GM18502 (cell line): ENCODE results near the gene MAP3K19.

Experiments
- ATAC-seq: cut with Tn5 transposase; IDR thresholded peaks from one replicate; pipeline ENCODE4 v1.9.1; 2021; ENCODE audit warnings: mild to moderate bottlenecking; ENCODE audit not compliant: unreplicated experiment, poor library complexity

MAP3K19 gene

DNA sequence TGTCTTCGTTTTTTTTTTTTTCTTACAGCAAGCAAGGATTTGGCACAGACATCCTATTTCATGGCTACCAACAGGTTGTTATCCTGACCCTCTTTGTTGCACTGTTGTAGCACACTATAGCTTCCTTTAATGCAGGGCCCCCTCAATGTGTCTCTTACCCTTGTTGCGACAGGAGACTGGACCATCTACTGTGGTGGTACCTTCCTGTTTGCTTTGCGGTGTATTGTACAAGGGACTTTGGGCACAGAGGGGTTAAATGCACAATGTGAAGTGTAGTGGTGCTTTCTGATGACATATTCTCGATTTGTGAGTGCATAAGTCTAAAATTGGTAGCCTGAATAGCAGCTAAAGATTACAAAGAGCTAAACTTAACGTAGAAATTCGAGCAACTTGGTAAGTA, 101.2 kb downstream of the MAP3K19 start:
- ATAC-seq = no peak

- no peak for ATAC-seq
Measured at GRCh38 chr2:134944975-134945374, 102.3 kb downstream of the MAP3K19 start.

DNA sequence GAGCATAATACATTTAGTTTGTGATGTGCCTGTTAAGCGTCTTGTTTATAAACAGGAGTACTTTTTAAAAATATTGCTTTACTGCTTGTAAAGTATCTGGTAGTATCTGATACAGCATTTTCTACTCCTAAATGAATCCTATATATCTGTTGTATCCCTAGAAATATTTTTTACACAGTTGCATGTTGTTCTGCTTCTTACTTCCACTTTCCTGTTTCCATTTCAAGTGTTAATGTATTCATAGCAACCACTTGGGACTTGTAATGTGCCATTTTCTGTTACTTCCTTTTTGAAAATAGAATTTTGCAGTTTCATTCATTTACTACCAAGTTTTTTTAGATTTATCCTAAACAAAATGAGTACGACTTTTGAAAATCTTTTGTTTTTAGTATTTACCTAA, 103.7 kb downstream of the MAP3K19 start:
- ATAC-seq = peak; percentile 78

- no peak for ATAC-seq
Measured at GRCh38 chr2:134936691-134937090, 110.6 kb downstream of the MAP3K19 start.

DNA sequence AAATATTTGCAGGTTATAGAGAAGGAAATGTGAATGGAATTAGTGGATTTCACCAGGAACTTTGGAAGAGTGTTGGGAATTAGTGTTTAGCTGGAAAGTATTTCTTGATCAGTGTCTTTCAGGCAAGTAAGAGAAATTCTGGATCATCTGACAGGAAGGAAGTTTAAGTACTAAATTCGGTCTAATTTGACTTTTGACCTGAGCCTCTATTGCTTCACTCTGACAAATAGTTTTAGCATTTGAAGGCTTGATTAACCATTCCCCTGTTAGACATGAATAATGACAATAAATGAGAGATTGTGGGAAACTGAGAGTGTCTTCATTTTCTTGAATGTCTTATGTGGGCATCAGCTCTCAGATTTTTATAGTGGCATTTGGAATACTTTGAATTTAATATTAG, 112.6 kb downstream of the MAP3K19 start:
- ATAC-seq = no peak

GRCh38 chr2:134934150-134934549, 113.1 kb downstream of the MAP3K19 start:
- no peak for ATAC-seq

GRCh38 chr2:134933732-134934131, 113.5 kb downstream of the MAP3K19 start:
- ATAC-seq = no peak

- ATAC-seq = no peak
Measured at GRCh38 chr2:134932864-134933526, 114.3 kb downstream of the MAP3K19 start.

GRCh38 chr2:134927195-134927594, 120.1 kb downstream of the MAP3K19 start:
- no peak for ATAC-seq

DNA sequence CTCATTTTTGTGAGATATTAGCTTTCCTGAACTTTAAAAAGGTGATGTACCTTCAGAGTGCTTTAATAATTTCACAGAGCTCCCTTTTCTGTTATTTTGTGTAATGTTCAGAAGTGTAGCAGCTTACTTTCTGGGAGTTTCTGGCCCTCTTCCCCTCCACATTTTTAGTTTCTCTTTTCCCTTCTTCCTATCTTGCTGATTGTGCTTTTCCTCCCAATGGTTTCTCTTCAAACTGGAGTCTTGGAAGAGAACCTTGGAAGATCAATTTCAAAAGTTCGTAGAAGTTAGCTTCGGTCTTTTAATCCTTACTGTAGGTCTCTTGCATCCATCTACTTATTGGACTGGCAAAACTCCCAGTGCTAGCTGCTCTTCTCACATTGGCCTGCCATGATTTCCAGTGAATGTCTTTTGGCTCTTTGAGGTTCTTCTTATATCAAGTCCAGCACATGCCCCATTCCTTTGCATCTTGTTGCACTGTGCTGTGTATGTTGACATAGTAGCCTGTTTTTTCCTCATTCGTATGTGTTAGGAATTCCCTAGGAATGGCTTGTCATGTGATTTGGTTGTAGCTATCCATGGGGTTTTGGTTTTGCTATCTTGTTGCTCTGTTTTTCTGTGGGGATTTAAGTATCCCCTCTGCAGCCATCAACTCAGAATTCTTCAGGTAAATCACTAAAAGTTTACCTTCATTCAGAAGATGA, 120.9 kb downstream of the MAP3K19 start:
- no peak for ATAC-seq

GRCh38 chr2:134924912-134925311, 122.3 kb downstream of the MAP3K19 start:
- no peak for ATAC-seq

- ATAC-seq = peak; percentile 7
Measured at GRCh38 chr2:134919341-134920210, 127.7 kb downstream of the MAP3K19 start.

DNA sequence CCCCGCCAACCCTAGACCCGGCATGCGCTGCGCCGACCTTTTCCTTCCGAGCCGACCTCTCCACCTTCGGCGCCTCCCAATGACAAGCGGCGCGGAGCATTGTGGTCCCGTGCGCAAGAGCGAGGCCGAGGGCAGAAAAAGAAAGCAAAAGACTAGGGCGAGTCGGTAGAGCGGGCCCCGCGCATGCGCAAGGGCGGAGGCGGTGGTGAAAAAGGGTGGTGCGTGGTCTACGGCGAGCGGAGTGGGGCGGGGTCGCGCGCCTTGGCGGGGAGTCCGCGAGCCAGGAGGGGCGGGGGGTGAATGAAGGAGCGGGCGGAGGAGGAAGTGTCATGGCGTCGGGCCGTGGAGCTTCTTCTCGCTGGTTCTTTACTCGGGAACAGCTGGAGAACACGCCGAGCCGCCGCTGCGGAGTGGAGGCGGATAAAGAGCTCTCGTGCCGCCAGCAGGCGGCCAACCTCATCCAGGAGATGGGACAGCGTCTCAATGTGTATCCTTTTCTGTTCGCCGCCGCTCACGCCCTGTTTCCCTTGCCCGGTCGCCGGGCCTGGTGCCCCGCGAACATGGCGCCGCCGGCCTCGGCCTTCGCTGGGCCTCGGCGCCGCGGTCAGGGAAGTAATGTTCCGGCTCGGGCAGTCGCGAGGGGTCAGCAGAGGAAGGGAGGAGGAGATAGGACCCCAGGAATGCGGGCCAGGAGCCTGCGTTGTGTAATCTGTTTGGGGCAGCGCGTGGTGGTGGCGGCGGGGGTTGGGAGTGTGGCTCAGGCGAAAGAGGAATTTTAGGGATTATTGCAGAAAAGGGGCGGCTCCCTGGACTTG, 128.5 kb downstream of the MAP3K19 start, which contains the start of gene CCNT2:
Gene CCNT2 (plus strand): TSS at position 297 of the 815 bp plus-strand sequence. CDS start 33 bp downstream, at position 330.
- ATAC-seq = peak; percentile 79

DNA sequence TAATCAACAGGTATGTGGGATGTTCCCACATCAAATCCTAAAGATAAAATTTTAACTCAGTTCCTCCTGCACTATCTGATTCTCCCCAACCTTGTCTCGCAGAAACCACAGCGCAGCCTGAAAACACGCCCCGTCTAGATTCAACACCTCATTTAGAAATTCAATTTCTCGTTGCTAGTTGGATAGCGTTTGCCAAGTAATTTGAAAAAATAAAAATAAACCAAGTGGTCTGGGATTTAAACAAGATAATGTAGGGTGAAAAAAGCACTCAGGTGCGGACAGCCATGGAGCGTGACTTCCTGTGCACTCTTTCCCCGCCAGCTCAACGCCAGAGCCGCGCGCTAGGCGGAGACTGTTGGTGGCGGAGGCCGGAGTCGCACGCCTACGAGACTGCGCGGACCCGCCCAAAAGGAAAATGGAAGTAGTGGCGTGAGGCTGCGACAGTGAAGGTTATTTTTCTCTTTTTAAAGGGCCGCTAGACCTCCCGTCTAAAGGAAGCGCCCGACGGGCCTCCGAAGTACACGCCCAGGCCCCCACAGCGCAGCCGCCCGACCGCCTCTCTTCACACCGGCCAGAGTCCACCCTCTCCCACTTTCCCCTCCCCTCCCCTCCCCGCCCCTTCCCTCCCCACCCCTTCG, 129.2 kb downstream of the MAP3K19 start:
- peak; percentile 80 for ATAC-seq

DNA sequence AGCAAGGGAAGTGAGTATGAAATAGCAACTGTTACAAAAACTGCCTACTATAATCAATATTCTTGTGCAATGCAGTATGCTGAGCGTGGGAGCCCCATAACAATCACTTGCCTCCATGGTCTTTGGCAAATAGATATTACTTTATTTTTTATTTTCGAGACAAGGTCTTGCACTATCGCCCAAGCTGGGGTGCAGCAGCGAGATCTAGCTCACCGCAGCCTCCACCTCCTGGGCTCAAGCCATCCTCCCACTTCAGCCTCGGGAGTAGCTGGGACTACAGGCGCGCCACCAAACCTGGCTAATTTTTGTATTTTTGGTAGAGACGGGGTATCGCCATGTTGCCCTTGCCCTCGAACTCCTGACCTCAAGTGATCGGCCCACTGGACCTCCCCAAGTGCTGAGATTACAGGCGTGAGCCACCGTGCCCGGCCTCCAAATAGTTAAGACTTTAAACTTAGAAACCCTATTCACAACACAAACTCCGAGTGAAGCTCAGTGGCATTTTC, 129.8 kb downstream of the MAP3K19 start:
- ATAC-seq = no peak
